IPS-11a (cell line): ENCODE results near the gene PAK3.
A peak's percentile ranks its signal among the peaks of the same experiment; 100 is the strongest.

Experiments
- H3K4me3 ChIP-seq: one replicate; pipeline ENCODE4 v1.5.1; 2013; ENCODE audit warnings: low read depth, low read length, control low read depth

Gene PAK3

DNA sequence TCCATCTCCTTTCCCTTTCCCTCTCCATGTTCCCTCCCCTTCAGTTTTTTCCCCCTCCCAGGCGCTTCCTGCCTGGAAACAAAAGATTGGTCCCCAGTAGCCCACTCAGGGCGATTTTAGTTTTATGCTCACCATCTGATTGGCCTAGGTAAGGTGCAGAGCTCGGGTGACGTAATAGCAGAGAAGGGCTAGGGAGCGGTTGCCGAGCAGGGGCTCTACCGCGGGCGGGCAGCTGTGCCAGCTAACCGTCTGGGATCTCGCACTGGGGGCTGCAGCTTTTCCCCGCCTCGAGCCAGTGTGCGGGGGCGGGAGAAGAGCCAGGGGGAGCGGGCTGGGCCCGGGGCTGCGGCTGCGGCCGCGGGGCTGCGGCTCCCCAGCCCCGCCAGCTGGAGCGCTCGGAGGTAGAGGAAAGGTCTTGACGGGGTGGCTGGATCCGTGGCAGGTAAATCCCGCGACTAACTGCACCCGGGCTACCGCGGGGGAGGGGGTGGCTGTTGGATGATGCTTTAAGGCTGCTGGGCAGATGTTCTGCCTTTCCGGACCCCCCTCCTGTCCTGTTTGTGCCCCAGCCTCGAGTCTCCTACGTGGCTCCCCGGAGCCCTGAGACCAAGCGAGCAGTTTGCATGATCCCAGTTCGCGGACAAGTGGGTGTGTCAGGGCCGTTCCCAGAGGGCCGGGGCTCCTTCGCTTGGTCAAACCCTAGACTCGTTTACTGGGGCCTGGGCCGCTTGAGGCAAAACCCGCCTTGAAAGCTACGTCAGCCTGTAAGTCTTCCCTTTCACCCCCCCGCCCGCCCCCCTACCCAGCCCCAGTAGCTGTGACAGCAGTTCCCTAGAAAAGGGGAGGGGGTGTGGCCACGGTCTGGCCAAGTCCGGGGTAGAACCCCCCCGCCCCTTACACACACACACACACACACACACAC, at the start of gene PAK3:
PAK3 (plus strand) TSS at position 218 of the 922 bp plus-strand sequence. CDS start 26,913 bp downstream, outside the sequence.
- H3K4me3 ChIP-seq: peak within 1 kb of the TSS; percentile 42

DNA sequence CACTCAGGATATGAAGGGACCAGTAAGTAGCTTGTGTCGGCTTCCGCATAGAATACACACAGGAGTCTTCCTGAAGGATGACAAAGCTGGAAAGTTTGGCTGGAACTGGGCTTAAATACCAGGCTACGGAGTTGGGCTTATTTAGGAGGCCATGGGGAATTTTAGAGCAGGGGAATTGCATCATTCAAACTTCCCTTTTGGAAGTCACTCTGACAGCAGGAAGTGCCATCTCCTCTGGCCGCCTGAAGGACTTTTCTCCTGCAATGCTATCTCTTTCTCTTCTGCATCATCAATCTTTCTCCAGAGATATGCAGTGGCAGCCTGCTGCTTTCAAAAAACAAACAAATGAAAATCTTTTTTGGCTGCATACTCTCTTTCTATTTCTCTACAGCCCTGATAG, 48.4 kb upstream of the PAK3 start:
- H3K4me3 ChIP-seq: no peak overlapping the region

DNA sequence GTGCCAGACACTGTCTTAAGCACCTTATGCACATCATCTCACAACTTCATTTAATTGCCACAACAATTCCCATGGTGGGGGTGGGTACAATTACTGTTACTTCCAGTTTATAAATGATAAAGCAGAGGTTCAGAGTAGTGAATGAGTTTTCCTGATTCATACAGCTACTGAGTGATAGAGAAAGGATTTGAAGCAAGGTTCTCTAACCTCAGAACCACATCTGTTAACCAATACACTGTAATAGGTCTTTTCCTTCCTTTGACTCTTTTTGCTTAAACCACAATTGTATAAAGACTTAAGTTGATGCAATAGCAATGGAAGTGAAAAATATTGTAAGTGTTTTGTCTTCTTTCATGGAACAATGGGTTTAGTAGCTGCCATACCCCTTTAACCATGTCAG, 43.5 kb upstream of the PAK3 start:
- H3K4me3 ChIP-seq: no peak overlapping the region

DNA sequence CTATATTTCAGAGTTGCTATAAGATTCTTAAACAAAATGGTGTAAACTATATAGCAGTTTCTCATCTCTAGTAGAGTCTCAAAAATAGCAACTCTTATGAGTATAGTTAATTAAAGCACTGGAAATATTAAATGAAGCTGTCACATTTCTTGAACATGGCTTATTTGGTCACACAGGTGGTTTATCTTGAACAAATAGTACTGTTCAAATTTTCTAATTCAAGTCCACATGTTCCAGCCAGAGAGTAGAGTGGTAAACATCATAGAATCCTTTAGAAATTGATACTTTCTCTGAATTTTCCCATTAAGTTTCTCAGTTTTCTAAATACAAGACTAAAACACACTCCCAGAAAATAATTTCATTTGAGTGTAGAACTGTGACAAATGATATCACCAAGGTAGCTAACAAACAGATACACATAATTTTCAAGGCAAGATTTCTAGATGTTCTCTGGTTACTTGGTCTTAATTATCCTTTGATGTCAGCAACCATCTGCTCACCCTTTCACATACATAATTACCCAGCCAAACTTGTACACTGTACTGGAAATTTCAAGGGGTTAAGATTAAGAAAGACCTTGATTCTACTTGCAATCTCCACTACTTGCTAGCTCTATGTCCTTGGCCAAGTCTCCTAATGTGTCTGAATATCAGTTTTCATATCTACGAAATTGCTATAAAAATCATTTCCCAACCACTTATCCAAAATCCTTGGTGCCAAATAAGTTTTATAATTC, 24.3 kb upstream of the PAK3 start:
- no peak overlapping the region for H3K4me3 ChIP-seq

DNA sequence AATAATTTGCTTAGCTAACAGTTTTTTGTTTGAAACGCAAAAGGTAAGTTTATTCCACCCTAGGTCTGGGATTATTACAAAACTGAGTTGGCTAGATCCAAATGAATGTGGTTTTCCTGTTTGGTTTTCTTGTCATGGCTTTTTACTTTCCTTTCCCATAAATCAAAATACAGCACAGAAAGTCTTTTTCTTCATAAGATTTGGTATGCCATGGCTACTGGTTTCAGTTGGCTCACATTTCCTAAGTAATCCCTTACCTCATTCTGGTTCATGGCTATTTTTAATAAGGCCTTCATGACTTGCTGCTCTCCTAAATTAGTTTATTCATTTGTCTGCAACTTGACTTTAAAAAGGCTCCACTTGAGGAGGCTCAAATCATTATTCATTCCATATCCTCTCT, 12.9 kb upstream of the PAK3 start:
- H3K4me3 ChIP-seq: no peak overlapping the region

DNA sequence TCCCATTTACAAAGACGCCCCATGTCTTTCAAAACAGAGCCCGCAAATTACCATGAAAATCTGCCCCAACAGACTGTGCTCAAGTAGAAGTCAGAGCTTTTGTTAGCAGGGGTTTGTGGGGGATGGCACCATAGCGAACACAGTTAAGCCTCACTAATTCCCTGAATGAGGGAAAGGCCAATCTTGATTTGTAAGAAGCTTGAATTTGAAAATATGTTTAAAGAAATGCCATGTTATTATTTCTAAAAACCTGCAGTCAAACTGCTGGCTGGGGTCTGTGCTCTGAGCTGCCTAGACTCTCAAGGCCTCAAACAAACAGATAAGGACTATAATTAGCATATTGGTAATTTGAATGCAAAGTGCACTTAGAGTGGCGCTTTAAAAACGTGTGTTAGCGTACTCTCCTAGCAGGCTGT, 9.4 kb upstream of the PAK3 start:
- H3K4me3 ChIP-seq: no peak overlapping the region

DNA sequence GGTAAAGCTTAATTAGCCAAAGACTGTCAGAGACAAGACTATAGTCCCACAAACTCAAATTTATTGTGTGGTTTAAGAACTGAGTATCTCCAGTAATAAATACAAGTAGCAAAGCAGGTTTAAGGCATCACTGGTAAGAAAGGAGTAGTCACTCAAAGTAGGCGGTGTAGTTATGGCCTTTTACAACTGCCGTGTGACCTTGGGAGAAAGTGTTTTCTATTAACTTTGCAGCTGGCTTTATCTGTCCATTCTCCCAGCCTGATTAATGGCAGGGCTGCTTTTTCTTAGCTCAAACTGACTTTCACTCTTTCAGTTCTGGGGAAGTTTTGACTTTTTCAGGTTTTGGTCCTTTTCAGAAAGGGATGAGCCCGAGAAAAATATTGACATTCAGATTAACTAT, 7.4 kb upstream of the PAK3 start:
- no peak overlapping the region for H3K4me3 ChIP-seq

DNA sequence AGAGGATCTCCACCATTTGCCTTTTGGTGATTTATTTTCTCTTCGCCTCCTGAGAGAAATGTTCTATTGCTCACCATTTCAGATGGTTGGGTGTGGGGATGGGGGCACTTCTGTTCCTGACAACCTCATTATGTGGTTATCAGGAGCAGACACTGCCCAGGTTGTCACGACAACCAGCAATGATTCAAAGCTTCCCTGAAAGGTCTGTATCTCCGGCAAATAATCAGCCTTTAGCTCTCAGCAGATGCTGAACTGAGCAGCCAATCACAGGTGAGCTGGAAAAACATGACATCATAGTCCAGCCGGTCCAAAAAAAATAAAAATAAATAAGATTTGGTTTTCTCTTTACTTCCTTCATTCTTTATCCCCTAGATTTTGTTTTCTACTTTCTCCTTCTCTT, 5.5 kb upstream of the PAK3 start:
- no peak overlapping the region for H3K4me3 ChIP-seq

DNA sequence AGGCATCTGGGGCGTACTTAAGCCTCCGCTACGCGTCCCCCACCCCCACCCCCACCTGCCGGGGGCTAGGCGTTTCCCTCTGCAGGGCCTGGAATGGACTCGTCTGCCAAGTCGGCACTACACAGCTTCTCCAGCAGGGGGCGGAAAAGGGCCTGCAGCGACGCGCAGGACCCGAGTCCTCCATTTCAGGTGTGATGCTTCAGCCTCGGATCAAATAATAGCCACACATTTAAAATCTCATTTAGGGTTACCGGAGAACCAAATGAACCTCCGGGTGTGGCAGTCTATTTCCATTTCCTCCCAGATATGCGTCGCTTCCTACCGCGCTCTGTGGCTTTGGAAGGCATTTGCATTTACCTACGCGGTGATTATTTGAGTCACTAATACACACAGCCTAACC, 2.9 kb downstream of the PAK3 start:
- H3K4me3 ChIP-seq: no peak overlapping the region

DNA sequence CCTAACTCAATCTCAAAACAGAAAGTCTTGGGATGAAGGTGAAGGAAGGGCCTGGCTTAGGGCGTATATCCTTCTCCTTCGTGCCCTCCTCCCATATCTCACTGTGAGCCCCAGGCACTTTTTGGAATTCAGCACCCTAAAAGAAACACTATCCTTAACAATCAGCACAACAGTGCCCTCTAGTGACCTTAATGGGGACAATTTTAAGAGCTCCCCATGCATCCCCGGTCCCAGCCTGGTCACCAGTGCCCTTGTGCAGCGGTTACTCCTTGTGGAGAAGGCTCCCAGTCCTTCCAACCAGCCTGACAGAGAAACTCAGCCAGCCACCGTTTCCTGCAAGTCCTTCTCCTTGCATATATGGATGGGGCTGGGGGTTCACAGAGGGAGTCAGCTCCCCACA, 4.2 kb downstream of the PAK3 start:
- H3K4me3 ChIP-seq: no peak overlapping the region

DNA sequence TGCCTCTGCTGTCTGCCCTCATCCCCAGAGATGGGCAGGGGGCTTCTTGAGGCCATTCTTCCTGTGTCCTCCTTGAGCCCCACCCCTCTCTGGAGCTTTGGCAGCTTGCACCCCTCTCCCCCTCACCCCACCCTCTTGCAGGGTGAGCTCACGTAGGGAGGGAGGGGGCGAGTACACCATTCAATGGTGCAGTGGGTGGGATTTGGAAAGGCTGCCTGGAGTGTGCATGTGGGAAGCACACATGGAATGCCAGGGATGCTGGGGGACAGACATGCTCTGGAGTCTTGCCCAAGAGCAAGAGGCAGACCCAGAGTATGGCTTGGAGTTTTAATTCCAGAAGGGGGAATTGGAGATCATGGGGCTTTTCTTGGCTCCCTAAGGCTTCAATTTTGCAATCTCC, 5.6 kb downstream of the PAK3 start:
- no peak overlapping the region for H3K4me3 ChIP-seq

DNA sequence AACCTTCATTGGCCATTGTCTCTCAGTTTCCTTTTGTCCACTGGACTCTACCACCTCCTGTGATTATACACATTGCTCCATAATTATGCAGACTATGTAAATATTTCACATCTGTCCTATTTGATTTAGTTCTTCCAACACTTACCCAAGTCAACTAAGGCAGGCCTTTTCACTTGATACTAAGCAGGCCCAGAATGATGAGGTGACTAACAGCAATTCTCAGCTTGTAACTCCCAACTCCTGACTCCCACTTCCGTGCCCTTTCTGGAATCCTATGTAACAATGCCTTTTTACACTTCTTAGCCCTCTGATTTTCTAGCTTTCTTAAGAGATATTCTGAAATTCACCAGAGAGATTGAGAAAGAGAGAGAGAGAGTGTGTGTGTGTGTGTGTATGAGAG, 6.6 kb downstream of the PAK3 start:
- no peak overlapping the region for H3K4me3 ChIP-seq

DNA sequence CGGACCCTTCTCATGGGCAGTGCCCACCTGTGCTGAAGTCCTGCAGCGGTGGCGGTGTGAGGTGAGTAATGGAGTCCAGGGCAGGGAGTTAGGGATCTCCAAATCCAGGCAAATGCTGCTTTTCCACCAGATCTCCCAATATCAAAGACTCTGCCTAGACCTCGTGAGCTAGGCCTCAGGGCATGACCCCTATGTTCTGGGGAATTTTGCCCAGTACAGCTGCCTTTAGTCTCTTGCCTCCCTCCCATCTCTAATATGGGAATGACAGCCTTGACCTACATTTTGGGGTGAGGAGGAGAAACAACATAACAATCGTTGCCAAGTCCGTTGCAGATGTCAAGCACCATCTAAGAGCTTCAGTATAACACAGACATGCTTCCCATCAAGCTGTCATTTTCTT, 7.3 kb downstream of the PAK3 start:
- H3K4me3 ChIP-seq: no peak overlapping the region

DNA sequence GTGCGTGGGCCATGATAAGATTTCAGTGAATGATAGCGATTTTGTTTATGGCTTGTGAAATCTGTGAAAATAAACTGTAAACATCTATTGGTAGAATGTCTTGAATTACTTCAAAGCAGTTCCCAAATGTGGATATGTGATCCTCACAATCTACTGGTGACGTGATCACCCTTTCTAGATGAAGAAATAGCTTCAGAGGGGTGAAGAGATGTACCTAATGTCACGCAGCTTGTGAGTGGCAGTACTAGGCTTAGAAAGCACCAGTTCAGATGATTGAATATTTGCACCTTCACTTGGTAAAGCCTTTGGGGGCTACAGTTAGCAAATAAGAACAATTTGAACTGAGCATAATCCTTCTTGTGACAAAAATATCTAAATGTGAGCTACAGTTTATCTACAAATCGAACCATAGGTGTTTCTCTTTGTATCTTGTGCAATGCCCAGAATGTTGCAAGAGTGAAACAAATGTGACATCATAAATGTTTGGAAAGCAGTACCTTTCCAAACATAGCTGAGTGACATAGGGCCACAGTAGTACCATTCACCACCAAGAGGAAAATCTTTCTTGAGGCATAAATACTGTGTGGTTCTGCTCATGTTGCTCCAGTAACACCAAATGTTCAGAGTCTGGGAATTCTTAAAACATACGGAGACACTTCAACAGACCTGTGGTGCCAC, 14.2 kb downstream of the PAK3 start:
- no peak overlapping the region for H3K4me3 ChIP-seq

DNA sequence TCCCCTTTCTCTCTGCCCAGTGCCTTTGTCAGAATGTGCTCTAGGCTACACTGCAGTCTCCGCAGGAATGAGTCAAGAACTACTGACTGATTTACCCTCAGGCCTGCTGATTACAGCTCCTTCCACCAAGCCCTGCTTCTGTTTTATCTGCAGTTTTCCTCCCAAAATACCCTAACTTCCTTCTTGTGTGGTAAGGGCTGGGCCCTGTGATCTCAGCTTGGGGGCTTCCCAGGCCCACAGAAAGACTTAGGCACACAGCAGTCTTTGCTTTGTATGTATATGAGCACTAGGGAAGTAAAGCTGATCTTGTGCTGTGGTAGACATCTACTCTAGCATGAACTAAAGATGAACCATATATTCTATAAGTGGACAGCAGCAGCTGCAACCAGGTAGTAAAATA, 18.8 kb downstream of the PAK3 start:
- H3K4me3 ChIP-seq: no peak overlapping the region

DNA sequence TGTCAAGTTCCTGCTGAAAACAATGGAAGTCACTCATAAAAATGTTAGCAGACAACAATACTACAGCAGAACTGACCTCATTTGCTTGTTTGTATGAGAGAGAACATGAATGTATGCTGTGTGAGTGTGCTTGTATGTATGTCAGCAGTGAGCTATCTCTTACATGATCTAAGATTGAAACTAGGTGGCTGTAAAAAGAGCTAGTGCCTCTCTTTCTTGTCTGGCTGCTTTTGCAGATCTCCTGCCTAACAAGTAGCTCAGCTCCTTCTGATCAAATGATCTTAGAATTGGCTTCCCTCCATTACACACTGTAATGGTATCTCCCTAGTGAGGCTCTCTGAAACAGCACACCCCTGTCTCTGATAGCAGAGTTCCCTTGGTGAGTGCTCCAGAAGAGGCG, 20.7 kb downstream of the PAK3 start:
- H3K4me3 ChIP-seq: no peak overlapping the region

DNA sequence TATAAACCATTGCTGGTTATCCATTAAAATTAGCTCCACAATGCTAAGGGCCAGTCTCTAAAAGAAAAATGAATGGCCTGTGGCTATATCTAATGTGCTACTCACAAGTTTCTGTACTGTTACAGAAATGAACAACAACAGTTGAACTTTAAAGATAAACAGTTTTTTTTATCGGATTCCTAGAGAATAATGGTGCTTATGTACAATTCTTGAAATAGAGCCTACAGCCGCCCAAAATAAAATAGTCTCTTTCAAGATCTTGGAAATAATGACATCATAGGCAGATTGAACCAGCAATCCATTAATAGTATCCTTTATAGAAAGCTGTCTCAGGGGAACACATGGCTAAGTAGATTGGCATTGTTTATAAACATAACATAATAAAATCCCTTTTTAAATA, 23.4 kb downstream of the PAK3 start:
- no peak overlapping the region for H3K4me3 ChIP-seq

DNA sequence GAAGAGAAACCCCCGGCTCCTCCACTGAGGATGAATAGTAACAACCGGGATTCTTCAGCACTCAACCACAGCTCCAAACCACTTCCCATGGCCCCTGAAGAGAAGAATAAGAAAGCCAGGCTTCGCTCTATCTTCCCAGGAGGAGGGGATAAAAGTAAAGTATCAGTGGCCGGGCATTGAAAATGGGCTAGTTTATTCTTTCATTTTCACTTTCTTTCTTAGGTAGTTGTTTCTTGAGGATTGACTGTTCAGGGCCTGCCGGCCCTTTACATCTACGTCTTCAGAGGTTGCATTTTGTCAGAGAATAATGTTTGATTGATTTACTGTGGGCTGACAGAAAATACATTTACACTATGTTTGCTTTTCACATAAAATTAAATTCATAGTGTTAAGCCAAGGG, 27.1 kb downstream of the PAK3 start:
- H3K4me3 ChIP-seq: no peak overlapping the region

DNA sequence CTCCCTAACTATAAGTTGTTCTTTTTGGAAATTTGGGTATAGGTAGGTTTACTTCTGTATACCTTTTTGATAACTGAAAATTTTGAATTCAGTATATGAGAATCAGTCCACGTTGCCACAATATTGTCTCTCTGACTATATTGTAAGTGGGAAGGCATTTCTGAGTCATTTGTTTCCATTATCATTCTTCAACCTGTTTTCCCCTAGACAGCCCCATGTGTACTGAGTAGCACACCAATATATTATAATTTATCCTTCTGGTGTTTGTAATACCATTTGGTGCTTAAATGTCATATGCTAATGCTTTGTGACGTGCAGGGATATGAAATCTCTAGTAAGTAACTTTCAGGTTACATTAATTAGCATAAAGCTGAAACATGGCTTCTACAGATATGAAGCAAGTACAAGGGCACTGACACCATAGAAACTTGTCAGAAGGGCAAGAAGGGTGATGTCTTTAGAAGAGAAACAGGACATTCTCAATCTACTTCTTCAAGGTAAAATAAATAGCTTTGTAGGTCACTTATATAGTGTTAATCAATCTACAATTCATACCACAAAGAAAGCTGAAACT, 27.7 kb downstream of the PAK3 start:
- no peak overlapping the region for H3K4me3 ChIP-seq

DNA sequence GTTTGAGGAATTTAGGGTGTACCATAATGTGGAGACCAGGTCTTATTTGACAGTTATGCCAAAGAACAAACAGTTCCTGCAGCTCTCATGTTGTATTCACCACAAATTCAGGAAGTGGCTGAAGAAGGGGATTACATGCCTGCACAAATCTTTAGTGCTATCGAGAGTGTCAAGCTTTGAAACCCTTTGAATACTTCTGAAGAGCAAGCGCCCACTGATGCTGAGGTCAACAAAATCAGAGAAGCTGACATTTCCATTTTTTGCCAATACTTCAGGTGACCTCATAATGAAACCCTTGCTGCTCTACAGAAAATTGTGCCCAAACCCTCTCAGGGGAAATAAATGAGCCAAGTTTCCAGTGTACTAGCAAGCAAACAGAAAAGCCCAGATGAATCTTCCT, 28.4 kb downstream of the PAK3 start:
- H3K4me3 ChIP-seq: no peak overlapping the region

DNA sequence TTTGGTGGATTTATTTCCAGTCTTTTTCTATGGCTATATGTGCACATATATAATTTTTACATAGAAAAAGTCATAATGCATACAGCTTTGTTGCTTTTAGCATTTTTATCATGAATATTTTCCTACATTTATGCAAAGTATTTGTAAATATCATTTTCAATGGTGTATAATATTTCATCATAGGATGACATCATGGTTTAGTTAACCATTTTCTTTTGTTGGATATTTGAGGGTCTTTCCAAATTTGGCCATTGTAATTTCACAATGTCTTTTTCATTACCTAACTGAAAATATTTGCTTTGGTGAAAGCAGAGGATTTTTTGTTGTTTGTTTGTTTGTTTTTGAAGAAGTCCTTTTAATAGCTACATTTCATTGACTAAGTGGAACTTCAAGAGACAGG, 31.0 kb downstream of the PAK3 start:
- no peak overlapping the region for H3K4me3 ChIP-seq
